IgD-negative memory B cell (primary cell): ENCODE results near the gene GNG2. TPM values are rescaled to one million over a fixed set of nuclear protein-coding genes. Genes with fewer than 3 reads are reported as not detected.
A peak's percentile ranks its signal among the peaks of the same experiment; 100 is the strongest.
"Not testable (repeated sequence)": the region's sequence is repeated elsewhere in the genome, so short reads cannot be mapped to it uniquely, and the experiment has no call there.

Source experiments
- H3K27ac Mint-ChIP-seq, 3 donors: one replicate each; pipeline ENCODE4 v1.8.0; 2020 to 2022; ENCODE audit warnings: mild to moderate bottlenecking in 3 of 3, mixed read lengths in 3 of 3, moderate library complexity in 1 of 3
- H3K27me3 Mint-ChIP-seq: one replicate; pipeline ENCODE4 v1.8.0; 2021; ENCODE audit warnings: mixed read lengths
- H3K36me3 Mint-ChIP-seq: one replicate; pipeline ENCODE4 v1.8.0; 2020; ENCODE audit warnings: mild to moderate bottlenecking, mixed read lengths
- H3K4me1 Mint-ChIP-seq, 3 donors: one replicate each; pipeline ENCODE4 v1.8.0; 2020 to 2022; ENCODE audit warnings: mixed read lengths in 3 of 3, mild to moderate bottlenecking in 1 of 3
- H3K4me3 Mint-ChIP-seq, 4 donors: one replicate each; pipeline ENCODE4 v1.8.0; 2020 to 2022; ENCODE audit warnings: mild to moderate bottlenecking in 4 of 4, mixed read lengths in 4 of 4, moderate library complexity in 3 of 4
- H3K9me3 Mint-ChIP-seq, 3 donors: one replicate each; pipeline ENCODE4 v1.8.0; 2020 to 2021; ENCODE audit warnings: mixed read lengths in 3 of 3, mild to moderate bottlenecking in 1 of 3
- polyA plus RNA-seq: library from polyadenylated mRNA; unstranded; fragments of 300-500 nt; fragmentation: Illumina TruSeq; gene quantifications from one replicate; pipeline ENCODE4 v1.2.3, GENCODE V29; 2021

Gene GNG2
- polyA plus RNA-seq, 1 donor from 2014 or later: 68.8 TPM

DNA sequence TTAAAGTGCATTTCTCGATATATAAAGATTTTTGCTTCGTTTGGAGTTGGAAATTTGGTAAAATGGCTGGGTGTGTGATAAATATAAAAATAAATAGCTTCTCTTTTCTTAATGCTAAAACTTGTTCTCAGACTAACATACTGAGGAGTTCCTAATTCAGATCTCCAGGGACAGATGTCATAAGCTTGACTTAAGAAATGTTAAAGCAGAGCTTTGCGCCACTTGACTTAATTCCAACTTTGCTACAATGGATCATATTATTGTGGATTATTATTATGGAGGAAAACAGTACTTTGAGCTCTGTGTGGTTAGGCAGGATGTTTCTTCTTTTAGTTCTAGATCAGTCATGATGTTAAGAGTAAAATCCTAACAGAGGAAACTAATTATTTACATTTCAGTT is 33.8 kb downstream of the GNG2 start:
- Mint-ChIP-seq H3K4me1 (peaks cover 6 to 31% (median 12%) of the 10 kb centered on the region in 3 donors), H3K36me3 (peaks cover 17% of the 10 kb centered on the region), H3K4me3 (no peak overlapping the region), H3K27me3 (no peaks in the 10 kb centered on the region), H3K9me3 (no peaks in the 10 kb centered on the region), H3K27ac (no peak overlapping the region)

DNA sequence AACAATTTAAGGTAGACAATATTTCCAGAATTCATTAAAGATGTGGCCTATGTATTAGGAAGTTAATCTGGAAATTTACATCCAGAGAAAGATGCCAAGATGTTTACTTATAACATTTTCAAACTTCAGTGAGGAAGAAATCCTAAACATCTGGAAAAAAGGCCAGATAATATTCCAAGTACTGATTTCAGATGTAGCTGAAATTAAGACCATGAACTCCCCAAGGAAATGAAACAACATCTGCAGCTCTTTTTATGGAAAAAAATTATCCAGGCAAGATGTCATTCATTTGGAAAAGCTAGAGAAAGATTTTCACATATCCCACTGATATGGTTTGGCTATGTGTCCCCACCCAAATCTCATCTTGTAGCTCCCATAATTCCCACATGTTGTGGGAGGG is 35.0 kb downstream of the GNG2 start:
- Mint-ChIP-seq H3K4me1 (peaks cover 6 to 24% (median 8%) of the 10 kb centered on the region in 3 donors), H3K36me3 (peaks cover 20% of the 10 kb centered on the region), H3K27ac (no peak overlapping the region), H3K4me3 (no peak overlapping the region), H3K9me3 (no peaks in the 10 kb centered on the region), H3K27me3 (no peaks in the 10 kb centered on the region)

DNA sequence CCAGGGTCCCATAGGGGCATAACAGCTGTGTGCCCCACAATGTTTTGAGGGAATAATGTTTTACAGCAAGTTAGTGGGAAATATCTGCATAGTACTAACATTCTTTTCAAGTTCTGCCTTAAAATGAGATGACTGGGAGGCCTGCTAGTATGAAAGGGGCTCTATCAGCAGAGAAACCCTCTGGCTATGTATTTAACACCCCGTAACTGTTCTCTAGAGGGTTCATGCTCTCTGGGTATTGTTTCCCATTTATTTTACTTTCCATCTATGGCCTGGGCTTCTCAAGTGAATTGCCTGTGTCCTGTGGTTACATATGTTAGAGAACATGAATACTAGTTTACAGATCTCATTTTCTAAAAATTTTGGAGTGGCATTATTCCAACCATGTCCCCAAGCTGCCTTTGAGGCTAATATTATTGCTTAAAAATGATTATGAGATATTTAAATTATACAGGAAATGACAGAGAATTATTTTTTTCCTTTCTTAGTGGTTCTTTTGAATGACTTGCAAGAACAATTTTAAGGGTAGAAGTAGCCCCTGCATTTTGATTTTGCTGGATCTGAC is 37.5 kb downstream of the GNG2 start:
- Mint-ChIP-seq H3K9me3 (no peaks in the 10 kb centered on the region), H3K4me3 (no peak overlapping the region), H3K36me3 (peaks cover 18% of the 10 kb centered on the region), H3K4me1 (peaks cover 3 to 24% (median 9%) of the 10 kb centered on the region in 3 donors), H3K27me3 (no peaks in the 10 kb centered on the region), H3K27ac (peak overlapping the region in 2 of 3 donors; percentile 51 to 80)

DNA sequence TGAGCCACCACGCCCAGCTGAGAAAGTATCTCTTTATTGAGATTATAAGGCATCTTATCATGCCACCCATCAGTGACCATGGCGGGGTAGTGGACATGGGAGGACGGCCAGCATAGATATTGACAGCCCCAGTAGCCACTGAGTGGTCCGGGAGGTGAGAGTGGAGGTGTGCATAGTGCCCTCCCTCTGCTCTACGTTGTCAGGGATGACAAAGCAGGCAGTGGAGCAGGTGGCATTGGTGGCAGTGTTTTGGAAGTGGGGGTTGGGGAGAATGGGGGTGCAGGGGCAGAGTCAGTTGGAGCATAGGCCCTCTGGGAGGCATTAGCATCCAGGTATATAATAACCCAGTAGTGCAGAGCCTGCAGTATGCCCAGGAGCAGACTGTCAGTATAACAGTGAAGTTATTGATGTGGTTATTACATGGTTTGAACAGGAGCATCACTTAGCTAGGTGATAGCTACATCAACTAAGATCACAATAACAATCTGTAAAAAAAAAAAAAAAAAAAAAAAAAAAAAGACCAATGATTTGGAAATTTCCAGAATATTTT is 41.1 kb downstream of the GNG2 start:
- Mint-ChIP-seq H3K4me3 (no peak overlapping the region), H3K36me3 (peaks cover 31% of the 10 kb centered on the region), H3K27me3 (no peaks in the 10 kb centered on the region), H3K9me3 (peaks cover 3 to 5% (median 4%) of the 10 kb centered on the region in 3 donors), H3K4me1 (peaks cover 10 to 26% (median 22%) of the 10 kb centered on the region in 3 donors), H3K27ac (no peak overlapping the region)

DNA sequence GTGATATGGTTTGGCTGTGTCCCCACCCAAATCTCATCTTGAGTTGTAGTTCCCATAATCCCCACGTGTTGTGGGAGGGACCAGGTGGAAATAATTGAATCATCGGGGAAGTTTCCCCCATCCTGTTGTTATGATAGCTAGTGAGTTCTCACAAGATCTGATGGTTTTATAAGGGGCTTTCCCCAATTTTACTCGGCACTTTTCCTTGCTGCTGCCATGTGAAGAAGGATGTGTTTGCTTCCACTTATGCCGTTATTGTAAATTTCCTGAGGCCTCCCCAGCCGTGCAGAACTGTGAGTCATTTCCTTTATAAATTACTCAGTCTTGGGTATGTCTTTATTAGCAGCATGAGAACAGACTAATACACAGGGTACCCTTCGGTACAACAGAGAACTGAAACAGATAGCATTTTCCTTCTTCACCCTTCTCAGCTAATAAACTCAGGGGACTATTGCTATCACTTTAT is 45.3 kb downstream of the GNG2 start:
- Mint-ChIP-seq H3K4me1 (peaks cover 13 to 23% (median 15%) of the 10 kb centered on the region in 3 donors), H3K36me3 (peaks cover 31% of the 10 kb centered on the region), H3K27ac (peak overlapping the region; percentile 61 to 82 (median 80)), H3K4me3 (peak overlapping the region in 3 of 4 donors; percentile 30 to 89 (median 75))
- H3K9me3 Mint-ChIP-seq, H3K27me3 Mint-ChIP-seq: not testable (repeated sequence)

DNA sequence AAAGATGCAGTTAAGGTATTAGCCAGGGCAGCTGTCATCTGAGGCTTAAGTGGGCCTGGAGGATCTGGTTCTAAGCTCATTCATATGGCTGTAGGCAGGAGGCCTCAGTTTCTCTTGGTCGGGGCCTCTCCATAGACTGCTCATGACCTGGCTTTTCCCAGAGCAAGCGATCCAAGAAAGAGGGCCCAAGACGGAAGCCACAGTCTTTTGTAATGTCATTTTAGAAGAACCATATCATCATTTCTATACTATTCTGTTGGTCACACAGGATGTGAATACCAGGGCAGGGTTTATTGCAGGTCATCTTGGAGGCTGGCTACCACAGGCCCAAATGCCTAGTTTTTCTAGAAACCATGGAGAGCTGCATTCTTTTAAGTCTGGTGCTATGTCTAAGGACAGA is 47.7 kb downstream of the GNG2 start:
- Mint-ChIP-seq H3K4me1 (peaks cover 15 to 22% (median 16%) of the 10 kb centered on the region in 3 donors), H3K9me3 (peaks cover 3 to 5% (median 4%) of the 10 kb centered on the region in 3 donors), H3K27me3 (no peaks in the 10 kb centered on the region), H3K36me3 (peaks cover 26% of the 10 kb centered on the region), H3K27ac (peak overlapping the region in 1 of 3 donors; percentile 87), H3K4me3 (no peak overlapping the region)

DNA sequence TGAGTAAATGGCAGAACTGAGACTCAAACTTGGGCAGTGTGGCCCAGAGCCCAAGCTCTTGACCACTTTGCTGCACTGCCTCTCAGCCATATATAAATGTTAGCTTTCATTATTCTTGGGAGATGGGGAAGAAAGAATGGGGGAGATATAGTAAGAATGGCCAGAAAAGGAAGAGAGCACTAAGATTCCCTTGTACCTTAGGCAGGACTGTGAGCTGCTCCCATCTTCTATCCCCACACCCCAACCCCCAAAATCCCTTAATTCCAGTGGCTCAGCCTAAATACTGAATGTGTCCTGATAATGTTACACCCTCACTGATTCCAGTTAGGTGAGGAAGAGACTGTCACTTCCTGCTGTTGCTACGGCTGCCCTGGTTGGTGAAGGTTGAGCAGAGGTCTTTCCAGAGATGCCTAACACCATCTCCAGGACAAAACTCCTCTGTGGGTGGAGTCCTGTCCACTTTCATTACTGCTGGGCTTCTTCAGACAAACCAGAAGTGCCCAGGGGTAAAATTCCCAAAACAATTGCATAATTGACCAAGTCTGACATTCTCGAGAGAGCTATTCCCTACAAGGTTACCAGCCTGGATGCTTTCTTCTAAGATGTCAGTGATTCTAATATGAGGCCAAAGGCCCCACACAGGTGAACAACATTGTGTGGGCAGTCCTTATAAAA is 51.8 kb downstream of the GNG2 start:
- Mint-ChIP-seq H3K9me3 (no peaks in the 10 kb centered on the region), H3K27ac (no peak overlapping the region), H3K36me3 (peaks cover 9% of the 10 kb centered on the region), H3K4me3 (peak overlapping the region in 1 of 4 donors; percentile 10), H3K27me3 (no peaks in the 10 kb centered on the region), H3K4me1 (peaks cover 5 to 16% (median 6%) of the 10 kb centered on the region in 3 donors)

DNA sequence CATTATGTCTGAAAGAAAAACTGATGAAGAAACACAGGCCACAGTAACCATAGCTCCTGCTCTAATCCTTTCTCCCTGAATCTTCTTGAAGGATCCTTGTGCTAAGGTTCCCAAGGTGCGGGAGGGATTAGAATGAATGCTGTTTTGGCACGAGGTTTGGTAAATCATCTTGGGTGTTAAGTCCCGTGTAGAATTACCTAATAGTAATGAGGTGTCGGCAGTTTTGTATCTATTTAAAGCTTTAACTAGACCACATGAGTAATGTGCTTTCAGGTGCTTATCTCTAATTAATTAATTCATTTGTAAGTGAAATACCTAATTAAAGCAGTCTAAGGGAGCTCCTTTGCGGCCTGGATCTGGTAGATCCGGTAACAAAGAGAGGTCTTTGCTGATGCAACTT is 53.9 kb downstream of the GNG2 start:
- H3K27ac Mint-ChIP-seq: peak overlapping the region in 1 of 3 donors; percentile 31
- H3K27me3 Mint-ChIP-seq: no peaks in the 10 kb centered on the region
- no peaks in the 10 kb centered on the region for H3K9me3 Mint-ChIP-seq
- peaks cover 5% of the 10 kb centered on the region for H3K36me3 Mint-ChIP-seq
- H3K4me1 Mint-ChIP-seq: peaks cover 3 to 14% (median 6%) of the 10 kb centered on the region in 3 donors
- H3K4me3 Mint-ChIP-seq: no peak overlapping the region

DNA sequence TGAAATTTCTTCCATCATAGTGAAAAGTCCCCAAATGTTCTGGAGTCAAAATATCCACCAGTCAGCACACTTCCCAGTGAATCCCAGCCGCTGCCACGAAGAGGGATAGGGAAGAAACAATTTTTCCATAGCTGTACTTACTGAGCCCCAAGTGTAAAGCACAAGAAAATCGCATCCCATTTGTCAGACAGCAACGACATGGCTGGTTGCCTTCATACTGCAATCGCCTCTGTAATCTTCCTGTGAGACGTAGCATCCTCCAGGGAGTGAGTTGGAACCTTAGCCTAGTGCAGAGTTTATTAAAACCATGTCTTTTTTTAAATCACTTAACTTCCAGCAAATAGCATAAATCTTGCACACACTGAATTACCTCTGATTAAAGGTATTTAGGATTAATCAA is 56.8 kb downstream of the GNG2 start:
- no peaks in the 10 kb centered on the region for H3K27me3 Mint-ChIP-seq
- no peaks in the 10 kb centered on the region for H3K9me3 Mint-ChIP-seq
- no peak overlapping the region for H3K4me3 Mint-ChIP-seq
- H3K27ac Mint-ChIP-seq: no peak overlapping the region
- H3K36me3 Mint-ChIP-seq: no peaks in the 10 kb centered on the region
- H3K4me1 Mint-ChIP-seq: peaks cover 4 to 12% (median 4%) of the 10 kb centered on the region in 3 donors

DNA sequence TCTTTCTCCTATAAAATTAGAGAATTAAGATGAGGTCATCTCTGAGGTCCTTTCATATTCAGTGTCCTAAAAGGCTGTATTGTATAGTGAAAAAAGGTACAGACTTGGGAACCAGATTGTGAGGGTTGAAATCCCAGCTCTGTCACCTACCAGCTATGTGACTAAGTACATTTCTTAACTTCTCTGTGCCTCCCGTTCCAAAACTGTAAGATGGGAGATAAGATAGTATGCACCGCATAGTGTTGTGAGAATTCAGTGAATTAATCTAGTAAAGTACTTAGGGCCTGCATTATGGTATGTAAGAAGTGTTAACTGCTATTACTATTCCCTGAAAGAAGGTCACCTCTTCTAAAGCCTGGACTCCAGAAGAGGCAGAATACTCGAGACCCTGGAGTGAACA is 60.6 kb downstream of the GNG2 start:
- peaks cover 3% of the 10 kb centered on the region for H3K36me3 Mint-ChIP-seq
- no peaks in the 10 kb centered on the region for H3K27me3 Mint-ChIP-seq
- no peaks in the 10 kb centered on the region for H3K9me3 Mint-ChIP-seq
- H3K27ac Mint-ChIP-seq: peak overlapping the region in 1 of 3 donors; percentile 13
- H3K4me3 Mint-ChIP-seq: no peak overlapping the region
- H3K4me1 Mint-ChIP-seq: peaks cover 7 to 11% (median 10%) of the 10 kb centered on the region in 3 donors

DNA sequence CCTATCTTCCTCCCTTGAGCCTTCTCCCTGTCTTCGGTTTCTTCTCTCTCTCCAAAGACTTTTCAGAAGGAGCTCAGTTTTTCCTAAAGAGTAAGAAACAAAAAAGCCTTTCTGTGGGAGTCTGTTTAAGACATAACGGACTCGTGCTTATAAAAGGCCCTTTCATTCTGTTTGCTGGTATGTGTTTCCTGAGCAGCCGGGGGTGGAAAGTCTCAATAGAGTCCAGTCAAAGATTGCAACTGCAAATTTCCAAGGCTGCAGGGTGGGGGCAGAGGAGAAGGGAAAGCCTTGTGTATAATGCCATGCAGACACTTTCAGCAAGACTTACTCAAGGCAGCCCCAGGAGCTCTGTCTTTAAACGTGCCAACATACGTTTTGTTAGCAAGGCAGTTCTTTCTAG is 62.2 kb downstream of the GNG2 start:
- Mint-ChIP-seq H3K4me3 (no peak overlapping the region), H3K27ac (peak overlapping the region in 1 of 3 donors; percentile 47), H3K36me3 (peaks cover 6% of the 10 kb centered on the region), H3K9me3 (no peaks in the 10 kb centered on the region), H3K27me3 (no peaks in the 10 kb centered on the region), H3K4me1 (peaks cover 7 to 11% (median 10%) of the 10 kb centered on the region in 3 donors)

DNA sequence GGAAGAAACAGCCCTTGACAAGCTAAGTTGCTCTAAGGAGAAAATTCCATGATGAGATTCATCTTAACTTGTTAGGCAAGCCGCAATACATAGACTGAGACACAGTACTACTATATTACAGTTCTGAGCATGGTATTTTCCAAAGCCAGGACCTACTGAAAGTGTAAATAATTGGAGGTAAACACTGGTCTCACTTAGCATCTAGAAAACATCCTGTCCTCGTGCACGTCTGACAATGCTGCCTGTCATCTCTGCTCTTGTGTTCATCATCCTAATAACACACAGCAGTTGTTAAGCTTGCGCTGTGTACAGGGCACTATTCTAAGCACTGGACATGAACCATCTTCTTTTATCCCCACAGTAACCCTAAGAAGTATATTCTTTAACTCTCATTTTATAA is 64.2 kb downstream of the GNG2 start:
- Mint-ChIP-seq H3K36me3 (peaks cover 6% of the 10 kb centered on the region), H3K9me3 (no peaks in the 10 kb centered on the region), H3K4me1 (peaks cover 7 to 12% (median 9%) of the 10 kb centered on the region in 3 donors), H3K27ac (no peak overlapping the region), H3K4me3 (no peak overlapping the region), H3K27me3 (no peaks in the 10 kb centered on the region)

DNA sequence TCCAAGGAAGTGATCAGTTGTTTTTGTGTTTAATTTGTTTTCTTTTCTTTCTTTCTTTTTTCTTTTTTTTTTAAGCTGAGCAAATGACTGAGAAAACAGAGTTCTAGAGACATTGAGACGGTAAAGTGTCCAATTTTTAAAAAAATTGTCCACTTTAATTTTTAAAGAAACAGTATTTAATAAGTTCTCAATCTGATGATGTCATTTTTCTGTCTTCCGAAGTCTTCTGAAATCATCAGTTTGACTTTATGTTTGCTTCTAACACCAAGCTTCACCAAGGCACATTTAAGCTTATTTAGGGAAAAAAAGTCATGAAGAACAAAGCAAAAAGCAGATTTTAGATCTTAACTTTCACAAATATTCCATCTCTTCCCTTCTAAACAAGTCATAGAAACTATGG is 65.6 kb downstream of the GNG2 start:
- Mint-ChIP-seq H3K27me3 (no peaks in the 10 kb centered on the region), H3K27ac (no peak overlapping the region), H3K36me3 (peaks cover 8% of the 10 kb centered on the region), H3K4me3 (no peak overlapping the region), H3K4me1 (peaks cover 9 to 20% (median 13%) of the 10 kb centered on the region in 3 donors), H3K9me3 (no peaks in the 10 kb centered on the region)

DNA sequence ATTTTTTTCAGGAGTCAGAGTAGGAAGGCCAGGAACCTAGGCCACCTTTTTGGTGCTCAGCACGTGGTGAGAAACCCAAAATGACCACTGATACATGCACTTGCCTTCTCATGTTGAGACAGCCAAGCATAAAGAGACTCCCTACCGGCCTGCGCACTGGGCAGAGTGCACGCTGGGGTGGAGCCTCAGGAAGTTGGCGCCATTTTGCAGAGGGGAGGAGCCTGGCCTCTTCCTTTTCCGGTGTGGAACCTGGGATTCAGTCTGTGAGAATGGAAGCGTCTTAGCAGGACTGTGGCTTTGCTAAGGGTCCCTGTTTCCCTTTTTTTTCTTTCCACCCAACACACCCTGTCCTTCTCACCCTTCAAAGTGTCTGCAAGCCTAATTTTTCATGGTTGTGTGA is 66.0 kb downstream of the GNG2 start:
- Mint-ChIP-seq H3K9me3 (peaks cover 0 to 2% (median 0%) of the 10 kb centered on the region in 3 donors), H3K36me3 (peaks cover 8% of the 10 kb centered on the region), H3K27ac (no peak overlapping the region), H3K4me1 (peaks cover 14 to 25% (median 17%) of the 10 kb centered on the region in 3 donors), H3K4me3 (no peak overlapping the region), H3K27me3 (no peaks in the 10 kb centered on the region)

DNA sequence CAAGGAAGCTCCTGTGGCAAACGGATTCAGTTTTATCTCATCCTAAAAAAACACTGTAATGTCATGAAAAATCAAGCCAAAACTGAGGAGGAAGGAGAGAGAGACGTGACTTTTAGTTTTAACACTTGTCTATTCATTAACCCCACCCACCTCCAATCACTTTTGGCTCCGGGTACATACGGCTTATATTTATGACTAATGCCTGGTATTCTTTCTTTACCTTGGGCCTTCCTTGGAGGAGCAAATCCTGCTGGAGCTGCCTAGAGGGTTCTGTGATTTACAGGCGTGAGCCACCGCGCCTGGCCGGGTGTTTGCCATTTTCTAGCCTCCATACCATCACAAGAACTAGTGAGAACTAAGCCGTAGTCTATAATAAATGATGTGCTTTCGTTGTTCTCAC is 68.2 kb downstream of the GNG2 start:
- Mint-ChIP-seq H3K27ac (no peak overlapping the region), H3K4me3 (no peak overlapping the region), H3K36me3 (peaks cover 8% of the 10 kb centered on the region), H3K9me3 (peaks cover 0 to 2% (median 0%) of the 10 kb centered on the region in 3 donors), H3K4me1 (peaks cover 18 to 31% (median 21%) of the 10 kb centered on the region in 3 donors), H3K27me3 (no peaks in the 10 kb centered on the region)
